HG02938 (cell line): ENCODE data around the gene DIAPH2.
A peak's percentile ranks its signal among the peaks of the same experiment; 100 is the strongest.
"Not testable (repeated sequence)": the region's sequence is repeated elsewhere in the genome, so short reads cannot be mapped to it uniquely, and the experiment has no call there.

ENCODE experiments used
- ATAC-seq: cut with Tn5 transposase; IDR thresholded peaks from one replicate; pipeline ENCODE4 v1.9.1; 2021; ENCODE audit warnings: mild to moderate bottlenecking, moderate library complexity; ENCODE audit not compliant: unreplicated experiment

Gene DIAPH2

DNA sequence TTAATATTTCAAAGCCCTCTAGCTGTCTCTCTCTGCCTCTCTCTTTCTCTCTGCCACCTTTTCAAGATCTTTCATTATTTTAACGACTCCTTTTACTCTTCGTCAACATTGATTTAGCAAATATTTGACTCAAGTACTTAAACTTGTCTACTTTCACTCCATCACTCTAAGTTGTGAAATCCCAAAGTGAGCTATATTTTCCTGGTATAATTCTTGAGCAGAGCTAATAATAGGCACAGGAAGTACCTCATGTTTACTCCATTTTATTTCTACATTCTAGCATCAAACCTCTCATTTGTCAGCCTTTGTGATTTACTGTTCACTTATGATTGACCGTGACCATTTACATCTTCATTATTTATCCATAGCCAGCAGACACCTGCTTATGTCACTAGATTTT is 681.6 kb downstream of the DIAPH2 start:
- ATAC-seq, result no peak

GRCh38 chrX:97367125-97367524 is 682.5 kb downstream of the DIAPH2 start:
- ATAC-seq, result no peak

DNA sequence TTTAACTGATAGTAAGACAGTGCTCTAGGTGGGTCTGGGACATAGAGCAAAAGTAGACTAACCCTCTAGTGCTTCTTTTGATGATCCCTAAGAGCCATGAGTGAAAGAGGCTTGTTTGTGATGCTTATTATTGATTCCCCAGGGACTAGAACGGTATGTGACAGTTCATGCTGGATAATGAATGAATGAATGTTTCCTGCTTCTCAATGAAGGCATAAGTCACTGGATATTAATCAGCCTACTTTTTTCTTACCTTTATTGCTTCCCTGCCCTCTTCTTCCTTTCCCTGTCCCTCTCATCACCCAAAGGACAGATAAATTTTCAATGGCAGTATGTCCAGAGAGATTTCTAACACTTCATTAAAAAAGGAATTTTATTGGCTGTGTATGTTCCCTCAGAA is 685.3 kb downstream of the DIAPH2 start:
- no peak for ATAC-seq

GRCh38 chrX:97372001-97372766 is 687.5 kb downstream of the DIAPH2 start:
- ATAC-seq, result no peak

DNA sequence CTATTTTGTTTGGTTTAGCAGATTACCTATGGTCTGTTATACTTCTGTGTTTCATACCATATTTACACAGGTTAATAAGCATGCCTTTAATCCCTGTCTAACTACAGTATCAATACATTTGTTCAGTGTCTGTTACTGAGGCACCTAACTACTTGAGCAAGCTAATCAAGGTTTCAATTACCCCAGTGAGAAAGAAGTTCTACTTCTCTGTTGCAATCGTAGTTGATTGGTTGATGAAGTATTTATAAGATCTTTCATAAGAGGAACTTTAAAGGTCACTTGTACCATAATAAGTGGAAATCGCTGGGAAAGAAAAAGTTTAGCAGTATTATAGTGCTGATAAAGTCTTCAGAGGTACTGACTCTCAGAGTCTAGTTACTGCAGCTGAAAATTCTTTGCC is 689.6 kb downstream of the DIAPH2 start:
- no peak for ATAC-seq

- ATAC-seq, result no peak
Measured at GRCh38 chrX:97380200-97380599, 695.6 kb downstream of the DIAPH2 start.

- ATAC-seq, result no peak
Measured at GRCh38 chrX:97384685-97385084, 700.0 kb downstream of the DIAPH2 start.

DNA sequence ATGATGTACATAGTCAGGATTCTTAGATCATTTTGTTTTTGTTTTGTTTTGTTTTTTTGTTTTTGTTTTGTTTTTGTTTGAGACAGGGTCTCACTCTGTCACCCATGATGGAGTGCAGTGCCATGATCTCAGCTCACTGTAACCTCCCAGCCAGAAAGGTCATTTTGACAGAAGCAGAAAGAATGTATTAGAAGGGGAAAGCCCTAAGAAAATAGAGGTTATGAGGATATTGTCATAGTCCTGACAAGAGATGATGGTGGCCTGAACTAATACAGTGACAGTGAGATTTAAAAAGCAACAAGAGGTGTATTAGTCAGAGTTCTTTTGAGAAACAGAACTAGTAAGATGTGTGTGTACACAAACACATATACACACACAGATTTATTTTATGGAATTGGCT is 702.4 kb downstream of the DIAPH2 start:
- no peak for ATAC-seq

- no peak for ATAC-seq
Measured at GRCh38 chrX:97389761-97390192, 705.1 kb downstream of the DIAPH2 start.

DNA sequence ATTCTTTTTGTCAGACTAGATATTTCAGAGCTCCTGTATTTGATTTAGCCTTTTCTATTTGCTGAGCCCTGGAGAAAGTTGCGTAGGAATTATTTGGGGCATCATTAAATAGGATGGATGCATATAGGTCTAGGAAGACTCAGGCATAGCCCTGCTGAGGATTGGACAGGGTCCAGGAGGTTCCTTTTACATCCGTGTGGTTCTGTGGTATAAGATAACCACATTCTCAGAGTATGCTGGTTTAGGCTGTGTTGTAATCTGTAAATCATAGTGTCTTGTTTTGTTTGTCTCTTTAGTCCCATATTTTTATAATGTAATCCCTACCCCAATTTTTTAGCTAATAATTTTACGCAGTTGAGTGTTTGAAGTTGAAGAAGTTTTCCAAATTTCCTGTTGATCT is 712.7 kb downstream of the DIAPH2 start:
- no peak for ATAC-seq

- ATAC-seq, result peak; percentile 51
Measured at GRCh38 chrX:97398030-97398551, 713.4 kb downstream of the DIAPH2 start.

DNA sequence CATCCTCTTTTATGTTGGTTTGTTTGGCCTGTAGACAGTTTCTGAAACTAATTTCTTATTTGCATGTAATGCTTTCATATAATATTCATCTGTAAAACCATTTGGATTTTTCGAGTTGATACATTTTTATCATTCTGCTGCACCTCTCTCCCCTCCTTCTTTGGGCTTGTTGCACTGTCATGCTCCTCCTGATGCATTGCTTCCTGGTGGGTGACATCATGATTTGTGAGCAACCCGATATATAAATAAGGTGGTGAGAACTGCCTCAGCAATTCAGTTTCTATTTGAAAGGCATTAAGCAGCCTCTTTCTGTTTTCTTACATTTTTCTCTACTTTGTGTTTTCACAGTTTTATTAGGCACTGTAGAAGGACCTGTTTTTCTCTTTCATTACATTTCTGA is 714.8 kb downstream of the DIAPH2 start:
- ATAC-seq, result peak; percentile 36

GRCh38 chrX:97400492-97400891 is 715.9 kb downstream of the DIAPH2 start:
- ATAC-seq, result no peak

DNA sequence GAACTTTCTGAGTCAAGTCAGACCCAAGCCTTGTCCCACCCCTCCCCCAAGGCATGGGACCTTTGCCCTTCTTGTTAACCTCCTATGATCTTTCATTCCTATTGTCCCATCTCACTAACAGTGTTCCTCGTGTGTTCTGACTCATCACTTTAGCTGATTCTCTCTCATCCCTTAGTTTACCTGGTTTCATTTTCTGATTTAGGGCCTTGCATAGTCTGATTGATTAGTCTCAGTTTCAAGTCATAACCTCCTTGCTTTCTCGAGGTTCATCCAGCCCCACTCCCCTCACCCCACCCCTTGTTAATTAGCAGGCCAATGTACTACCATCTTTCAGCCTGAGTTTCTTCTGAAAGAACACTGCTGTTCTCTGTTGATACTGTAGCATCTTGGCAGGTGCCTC is 716.5 kb downstream of the DIAPH2 start:
- peak; percentile 57 for ATAC-seq

DNA sequence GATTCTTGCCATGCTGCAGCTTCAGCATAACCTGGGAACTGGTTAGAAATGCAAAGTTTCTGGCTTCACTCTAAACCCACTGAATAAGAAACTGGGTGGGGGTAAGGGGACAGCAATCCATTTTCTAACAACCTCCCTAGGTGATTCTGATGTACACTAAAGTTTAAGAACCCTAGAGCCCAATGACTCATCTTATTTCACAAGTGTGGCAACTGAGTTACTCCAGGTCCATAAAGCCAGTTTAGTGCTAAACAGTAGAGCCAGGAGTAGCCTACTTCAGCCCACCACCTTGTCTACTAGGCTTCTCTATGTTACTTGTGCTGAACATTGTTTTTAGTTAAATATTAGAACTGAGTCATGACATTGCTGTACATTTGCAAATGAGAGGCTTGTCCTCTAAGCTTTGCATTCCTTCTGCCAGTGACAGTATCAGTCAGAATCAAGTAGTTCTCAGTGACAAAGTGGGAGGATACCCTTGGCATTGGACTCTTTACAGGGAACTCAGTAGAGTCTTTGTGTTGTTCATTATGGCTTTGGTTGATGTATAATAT is 717.0 kb downstream of the DIAPH2 start:
- peak; percentile 16 for ATAC-seq

- no peak for ATAC-seq
Measured at GRCh38 chrX:97402333-97402732, 717.7 kb downstream of the DIAPH2 start.

- no peak for ATAC-seq
Measured at GRCh38 chrX:97402903-97403302, 718.3 kb downstream of the DIAPH2 start.

DNA sequence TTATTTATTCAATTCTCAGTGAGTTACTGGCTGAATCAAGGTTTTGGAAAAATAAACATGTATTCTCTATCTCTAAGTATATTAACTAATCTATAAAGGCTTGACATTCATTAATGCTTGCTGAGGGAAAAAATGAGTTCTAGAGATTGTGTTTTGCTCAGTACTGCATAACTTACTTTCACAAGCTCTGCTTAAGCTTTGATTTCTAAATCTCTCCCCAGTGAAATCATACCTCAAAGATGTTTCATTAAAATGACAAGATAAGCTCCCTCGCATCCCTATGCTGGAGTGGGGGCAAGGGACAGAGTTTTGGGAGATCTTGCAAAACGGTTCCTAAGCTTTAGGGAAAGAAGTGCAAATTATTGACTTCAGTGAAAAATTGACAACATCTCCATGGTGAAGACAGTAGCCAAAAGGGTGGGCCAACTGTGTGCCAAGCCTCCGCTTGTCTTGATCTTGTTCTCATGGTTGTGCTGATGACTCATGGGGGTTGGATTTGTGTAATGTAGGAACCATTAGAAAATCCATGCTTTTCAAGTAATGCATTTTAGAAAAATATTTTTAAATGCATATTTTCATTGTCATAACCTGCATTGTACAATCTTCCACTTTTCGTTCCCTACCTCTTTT is 720.5 kb downstream of the DIAPH2 start:
- ATAC-seq, result no peak

GRCh38 chrX:97409632-97410415 is 725.2 kb downstream of the DIAPH2 start:
- ATAC-seq, result not testable (repeated sequence)

DNA sequence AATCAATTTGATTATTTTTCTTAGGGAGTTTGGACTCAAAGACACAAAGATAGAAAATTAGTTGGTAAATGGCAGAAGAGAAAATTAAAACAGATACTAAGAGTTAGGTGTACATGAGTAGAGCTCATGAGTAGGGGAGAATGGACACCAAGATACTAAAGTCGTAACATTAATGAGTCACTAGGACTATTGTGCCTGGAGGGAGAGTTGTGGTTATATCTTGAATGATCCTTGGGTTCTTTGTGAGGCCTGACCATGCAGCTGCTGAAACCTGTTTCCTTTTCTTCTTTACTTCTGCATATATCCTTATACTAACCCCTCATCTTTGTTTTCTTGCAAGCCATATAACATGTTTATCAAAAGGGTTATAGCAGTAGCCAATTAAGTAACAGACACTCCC is 731.8 kb downstream of the DIAPH2 start:
- no peak for ATAC-seq

- no peak for ATAC-seq
Measured at GRCh38 chrX:97429101-97429500, 744.5 kb downstream of the DIAPH2 start.
